HL-60 (cell line): ENCODE measurements around the gene C1orf56.

ENCODE experiments used
- DNase-seq, 2 experiments: peaks; one replicate each; pipeline ENCODE4 v3.0.0-alpha.2; 2010 to 2020; ENCODE audit warnings: low read depth in 1 of 2, low spot score in 1 of 2
- H3K27ac ChIP-seq: fragments of 250-450 bp; sonication (Bioruptor Pico); replicated peaks from 2 replicates; pipeline ENCODE4 v1.5.1; 2020; ENCODE audit warnings: mild to moderate bottlenecking, moderate library complexity
- H3K27me3 ChIP-seq: fragments of 250-450 bp; sonication (Bioruptor Pico); 2 replicates; pipeline ENCODE4 v1.5.1; 2021; ENCODE audit warnings: mild to moderate bottlenecking, moderate library complexity; ENCODE audit not compliant: insufficient read depth, poor library complexity, severe bottlenecking
- H3K4me3 ChIP-seq: replicated peaks from 2 replicates; pipeline ENCODE4 v1.5.1; 2011; ENCODE audit warnings: mild to moderate bottlenecking, control low read depth, low read length; ENCODE audit not compliant: insufficient read depth
- GABPA ChIP-seq: IDR thresholded peaks from 2 replicates; pipeline ENCODE4 v1.6.1; 2012; ENCODE audit warnings: low read depth
- POLR2AphosphoS5 ChIP-seq: IDR thresholded peaks from 2 replicates; pipeline ENCODE4 v1.6.1; 2012; ENCODE audit warnings: low read depth
- REST ChIP-seq: IDR thresholded peaks from 2 replicates; pipeline ENCODE4 v1.6.1; 2012; ENCODE audit warnings: low read depth; ENCODE audit not compliant: insufficient replicate concordance
- SPI1 ChIP-seq: IDR thresholded peaks from 2 replicates; pipeline ENCODE4 v1.6.1; 2012; ENCODE audit warnings: low read depth, mild to moderate bottlenecking, borderline replicate concordance
- TF ChIP-seq, protein P1 (sequence below): IDR thresholded peaks from one replicate; pipeline ENCODE4 v1.5.1; 2011; ENCODE audit warnings: low read length, control low read depth, inconsistent platforms; ENCODE audit not compliant: insufficient read depth

Gene C1orf56

GRCh38 chr1:151050051-151050688 lies 2.6 kb downstream of the C1orf56 start:
- Histone ChIP-seq H3K4me3 (no peak overlapping the region), H3K27ac (no peak overlapping the region), H3K27me3 (peaks cover 7% of the 10 kb centered on the region)
- TF ChIP-seq REST = no peak
- TF ChIP-seq SPI1 = no peak
- TF ChIP-seq, protein P1, sequence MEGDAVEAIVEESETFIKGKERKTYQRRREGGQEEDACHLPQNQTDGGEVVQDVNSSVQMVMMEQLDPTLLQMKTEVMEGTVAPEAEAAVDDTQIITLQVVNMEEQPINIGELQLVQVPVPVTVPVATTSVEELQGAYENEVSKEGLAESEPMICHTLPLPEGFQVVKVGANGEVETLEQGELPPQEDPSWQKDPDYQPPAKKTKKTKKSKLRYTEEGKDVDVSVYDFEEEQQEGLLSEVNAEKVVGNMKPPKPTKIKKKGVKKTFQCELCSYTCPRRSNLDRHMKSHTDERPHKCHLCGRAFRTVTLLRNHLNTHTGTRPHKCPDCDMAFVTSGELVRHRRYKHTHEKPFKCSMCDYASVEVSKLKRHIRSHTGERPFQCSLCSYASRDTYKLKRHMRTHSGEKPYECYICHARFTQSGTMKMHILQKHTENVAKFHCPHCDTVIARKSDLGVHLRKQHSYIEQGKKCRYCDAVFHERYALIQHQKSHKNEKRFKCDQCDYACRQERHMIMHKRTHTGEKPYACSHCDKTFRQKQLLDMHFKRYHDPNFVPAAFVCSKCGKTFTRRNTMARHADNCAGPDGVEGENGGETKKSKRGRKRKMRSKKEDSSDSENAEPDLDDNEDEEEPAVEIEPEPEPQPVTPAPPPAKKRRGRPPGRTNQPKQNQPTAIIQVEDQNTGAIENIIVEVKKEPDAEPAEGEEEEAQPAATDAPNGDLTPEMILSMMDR = no peak
- TF ChIP-seq GABPA = no peak
- TF ChIP-seq POLR2AphosphoS5 = no peak
- no peak for DNase-seq

DNA sequence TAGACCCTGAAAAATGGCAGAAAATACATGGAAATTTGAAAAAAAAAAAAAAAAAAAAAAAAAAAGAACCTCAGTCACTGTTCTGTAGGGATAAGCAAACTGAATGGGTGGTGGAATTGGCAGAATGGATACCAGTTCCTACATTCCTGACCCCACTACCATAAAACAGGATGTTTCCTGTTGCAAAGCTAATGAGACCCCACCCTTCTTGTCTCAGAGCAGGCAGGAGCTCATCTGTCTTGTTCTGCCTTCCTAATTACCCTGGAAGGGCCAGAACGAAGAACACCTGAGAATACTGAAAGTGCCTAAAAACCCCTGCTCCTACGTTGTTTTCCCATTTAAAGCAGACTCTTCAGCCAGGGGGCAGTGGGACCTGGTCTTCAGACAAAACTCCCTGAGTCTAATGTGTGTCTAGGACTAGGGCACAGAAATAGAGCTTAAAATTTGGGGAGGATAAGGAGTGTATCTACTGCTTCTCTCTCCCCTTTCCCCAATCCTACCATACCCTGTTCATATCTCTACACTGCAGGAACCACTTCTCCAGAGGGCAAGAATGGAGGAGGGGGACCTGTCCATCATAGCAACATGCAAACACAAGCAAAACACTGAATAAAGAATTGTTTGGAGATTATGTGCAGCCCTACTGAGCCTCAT lies 3.9 kb downstream of the C1orf56 start:
- H3K4me3 ChIP-seq = no peak overlapping the region
- TF ChIP-seq POLR2AphosphoS5 (no peak), GABPA (no peak), REST (no peak), SPI1 (no peak)
- TF ChIP-seq, protein P1 = no peak
- H3K27me3 ChIP-seq = peaks cover 7% of the 10 kb centered on the region
- no peak overlapping the region for H3K27ac ChIP-seq
- no peak for DNase-seq

- Histone ChIP-seq H3K4me3 (no peak overlapping the region), H3K27me3 (no peaks in the 10 kb centered on the region), H3K27ac (no peak overlapping the region)
- DNase-seq = no peak
- no peak for TF ChIP-seq GABPA
- TF ChIP-seq REST = no peak
- TF ChIP-seq POLR2AphosphoS5 = no peak
- TF ChIP-seq, protein P1 = no peak
- TF ChIP-seq SPI1 = no peak
Observed at GRCh38 chr1:151054971-151055547, 7.5 kb downstream of the C1orf56 start.
